Measurements from ENCODE around the gene STK24. TPM values are rescaled to one million over a fixed set of nuclear protein-coding genes. Genes with fewer than 3 reads are reported as not detected.

Gene STK24
- total RNA-seq, 4 donors from 2014 or later = 49.8 to 68.9 (median 57.0) TPM

DNA sequence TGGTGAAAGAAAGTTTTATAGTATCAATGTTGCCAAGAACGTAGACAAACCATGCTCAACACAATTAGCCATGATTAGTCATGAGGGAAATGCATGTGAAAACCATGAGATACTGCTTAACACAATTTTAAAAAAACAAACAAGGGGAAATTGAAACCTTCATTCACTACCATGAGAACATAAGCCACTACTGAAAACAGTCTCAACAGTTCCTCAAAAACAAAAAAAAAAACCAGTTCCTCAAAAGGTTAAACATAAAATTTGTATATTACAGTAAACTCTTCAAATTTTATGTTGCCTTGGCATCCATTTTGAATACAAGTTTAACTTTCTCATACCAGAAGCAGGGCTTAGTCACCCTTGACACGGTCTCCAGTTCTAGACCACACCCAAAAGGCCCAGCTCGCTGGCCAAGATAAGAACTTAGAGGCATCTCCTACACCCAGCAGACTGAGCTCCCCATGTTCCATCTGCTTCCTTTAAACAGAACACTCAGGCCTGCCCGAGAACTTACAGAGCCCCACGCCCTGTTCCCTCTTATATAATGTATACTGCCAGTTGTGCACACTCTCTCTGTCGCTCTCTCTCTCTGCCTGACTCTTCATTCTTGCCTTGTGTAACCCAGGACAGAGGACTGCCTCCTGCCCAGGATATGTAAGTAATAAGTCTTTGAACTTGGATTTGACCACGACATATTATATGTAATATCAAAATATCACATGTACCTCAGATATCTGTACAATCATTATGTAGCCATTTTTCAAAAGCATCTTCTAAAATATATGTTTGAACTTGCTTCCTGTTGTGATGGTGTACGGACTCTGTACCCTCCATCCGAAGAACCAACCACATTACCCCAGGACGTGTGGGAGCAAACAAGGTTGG, 67.4 kb downstream of the STK24 start:
- peaks cover 0 to 68% (median 41%) of the 10 kb centered on the region in 4 donors for H3K4me1 ChIP-seq
- DNase-seq (ENCODE audit: low spot score in 2 of 2) = peak in 1 of 2 donors; percentile 60
- WGBS, 2 donors = 66 to 68% methylated on average over 10 of the region's 10 CpGs
- no peaks in the 10 kb centered on the region for H3K9me3 ChIP-seq
- no peak for TF ChIP-seq POLR2A (IDR thresholded peaks at IDR 0.05)
- TF ChIP-seq EP300 (IDR thresholded peaks at IDR 0.05) = peak; percentile 43 to 44
- H3K27ac ChIP-seq = peak overlapping the region in 3 of 4 donors; percentile 48 to 83 (median 77)
- H3K36me3 ChIP-seq = no peaks in the 10 kb centered on the region
- H3K27me3 ChIP-seq = no peaks in the 10 kb centered on the region
- no peak overlapping the region for H3K4me3 ChIP-seq

DNA sequence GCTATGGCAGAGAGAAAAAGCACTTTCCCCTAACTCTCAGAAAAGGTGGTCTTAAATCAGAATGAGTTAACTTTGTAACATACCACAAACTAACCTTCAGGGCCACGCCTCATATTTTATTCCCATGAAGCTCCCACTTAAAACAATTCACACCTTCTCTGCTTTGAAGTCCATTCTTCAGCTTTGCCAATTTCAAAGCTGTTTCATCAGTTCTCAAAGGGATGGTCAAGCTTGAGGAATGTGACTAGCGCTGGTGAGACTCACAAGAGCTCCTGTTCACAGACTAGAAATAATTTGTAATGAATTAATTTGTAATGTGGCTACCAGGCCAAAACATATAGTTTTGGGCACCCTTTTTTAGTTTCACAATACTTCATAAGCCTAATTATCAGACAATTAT, 68.2 kb downstream of the STK24 start:
- Histone ChIP-seq H3K9me3 (no peaks in the 10 kb centered on the region), H3K4me1 (peaks cover 0 to 76% (median 49%) of the 10 kb centered on the region in 4 donors), H3K27me3 (no peaks in the 10 kb centered on the region), H3K36me3 (no peaks in the 10 kb centered on the region), H3K4me3 (no peak overlapping the region), H3K27ac (peak overlapping the region in 3 of 4 donors; percentile 48 to 83 (median 77))
- 72 to 79% methylated on average over 2 of the region's 2 CpGs for WGBS, 2 donors
- no peak for TF ChIP-seq CTCF (IDR thresholded peaks at IDR 0.05)
- TF ChIP-seq EP300 (IDR thresholded peaks at IDR 0.05) = no peak
- TF ChIP-seq POLR2A (IDR thresholded peaks at IDR 0.05) = no peak
- DNase-seq (ENCODE audit: low spot score in 2 of 2) = no peak

- Histone ChIP-seq H3K4me3 (no peak overlapping the region), H3K27ac (peak overlapping the region in 3 of 4 donors; percentile 48 to 83 (median 77)), H3K36me3 (no peaks in the 10 kb centered on the region), H3K9me3 (no peaks in the 10 kb centered on the region), H3K27me3 (no peaks in the 10 kb centered on the region), H3K4me1 (peaks cover 0 to 80% (median 53%) of the 10 kb centered on the region in 4 donors)
- no peak for DNase-seq (ENCODE audit: low spot score in 2 of 2)
- 59 to 67% methylated on average over 2 of the region's 2 CpGs for WGBS, 2 donors
- TF ChIP-seq CTCF (IDR thresholded peaks at IDR 0.05) (no peak), POLR2A (IDR thresholded peaks at IDR 0.05) (no peak), EP300 (IDR thresholded peaks at IDR 0.05) (no peak)
These were observed 68.6 kb downstream of the STK24 start for GRCh38 chr13:98508280-98508679.

GRCh38 chr13:98507282-98507797, 69.6 kb downstream of the STK24 start:
- TF ChIP-seq EP300 (IDR thresholded peaks at IDR 0.05) (peak in 1 of 2 donors; percentile 43), POLR2A (IDR thresholded peaks at IDR 0.05) (no peak)
- WGBS, 2 donors = 30 to 36% methylated on average over 5 of the region's 5 CpGs
- H3K27ac ChIP-seq = peak overlapping the region in 3 of 4 donors; percentile 15 to 83 (median 47)
- H3K36me3 ChIP-seq = no peaks in the 10 kb centered on the region
- no peaks in the 10 kb centered on the region for H3K27me3 ChIP-seq
- DNase-seq (ENCODE audit: low spot score in 2 of 2) = peak in 1 of 2 donors; percentile 60
- H3K9me3 ChIP-seq = no peaks in the 10 kb centered on the region
- H3K4me3 ChIP-seq = no peak overlapping the region
- H3K4me1 ChIP-seq = peaks cover 0 to 81% (median 61%) of the 10 kb centered on the region in 4 donors

DNA sequence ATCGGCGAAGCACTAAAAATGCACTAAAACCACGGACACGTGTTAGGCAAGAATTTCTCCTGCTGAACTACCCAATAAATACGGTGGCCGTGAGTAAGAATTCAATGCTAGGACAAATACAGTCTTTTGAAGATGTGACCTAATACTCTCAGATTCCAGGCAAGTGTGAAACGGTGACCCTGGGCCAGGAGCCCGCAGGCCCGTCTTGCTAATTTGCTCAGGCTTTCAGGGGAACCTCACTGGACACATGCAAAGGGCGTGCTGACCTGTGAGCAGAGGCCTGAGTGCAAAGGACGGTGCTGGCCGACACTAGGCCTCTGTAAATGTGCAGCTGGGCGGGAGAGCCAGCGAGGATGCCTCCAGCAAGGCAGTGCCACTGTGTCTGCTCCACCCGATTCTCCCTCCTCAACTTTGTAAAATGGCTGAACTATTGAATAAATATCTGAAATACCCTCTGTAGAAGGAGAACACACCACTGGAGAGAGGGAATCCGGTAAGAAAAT, 70.1 kb downstream of the STK24 start:
- 77 to 81% methylated on average over 15 to 16 of the region's 16 CpGs for WGBS, 2 donors
- no peaks in the 10 kb centered on the region for H3K9me3 ChIP-seq
- H3K27me3 ChIP-seq = no peaks in the 10 kb centered on the region
- peaks cover 0 to 86% (median 64%) of the 10 kb centered on the region in 4 donors for H3K4me1 ChIP-seq
- TF ChIP-seq EP300 (IDR thresholded peaks at IDR 0.05) (no peak), POLR2A (IDR thresholded peaks at IDR 0.05) (no peak), CTCF (IDR thresholded peaks at IDR 0.05) (no peak)
- H3K4me3 ChIP-seq = no peak overlapping the region
- no peaks in the 10 kb centered on the region for H3K36me3 ChIP-seq
- peak overlapping the region in 2 of 4 donors; percentile 47 to 83 for H3K27ac ChIP-seq
- DNase-seq (ENCODE audit: low spot score in 2 of 2) = no peak

DNA sequence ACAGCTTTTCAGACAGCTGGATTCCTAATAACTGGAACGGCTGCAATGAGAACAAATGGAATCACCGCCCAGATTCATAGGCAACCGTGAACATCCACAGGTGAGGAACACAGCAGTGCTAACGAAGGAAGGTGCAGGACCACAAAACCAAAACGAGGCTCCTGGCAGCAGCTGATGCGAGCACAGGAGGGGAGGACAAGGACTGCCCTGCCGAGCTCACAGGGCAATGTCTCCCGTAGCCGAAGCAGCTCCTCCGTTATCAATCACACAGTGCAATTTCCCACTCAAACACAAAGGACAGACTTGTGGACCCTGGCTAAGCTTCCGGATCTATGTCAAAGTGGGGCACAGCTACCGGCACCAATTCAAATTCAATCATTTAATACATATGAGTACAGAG, 70.6 kb downstream of the STK24 start:
- peaks cover 0 to 86% (median 65%) of the 10 kb centered on the region in 4 donors for H3K4me1 ChIP-seq
- H3K27me3 ChIP-seq = no peaks in the 10 kb centered on the region
- H3K36me3 ChIP-seq = no peaks in the 10 kb centered on the region
- H3K4me3 ChIP-seq = no peak overlapping the region
- 83 to 84% methylated on average over 12 of the region's 12 CpGs for WGBS, 2 donors
- H3K9me3 ChIP-seq = no peaks in the 10 kb centered on the region
- peak overlapping the region in 2 of 4 donors; percentile 47 to 83 for H3K27ac ChIP-seq
- no peak for TF ChIP-seq CTCF (IDR thresholded peaks at IDR 0.05)
- TF ChIP-seq EP300 (IDR thresholded peaks at IDR 0.05) = no peak
- TF ChIP-seq POLR2A (IDR thresholded peaks at IDR 0.05) = no peak
- no peak for DNase-seq (ENCODE audit: low spot score in 2 of 2)

All from tibial nerve (tissue), 4 donors.